BJ (cell line): ENCODE results near the gene CIDEA. TPM values are rescaled to one million over a fixed set of nuclear protein-coding genes. Genes with fewer than 3 reads are reported as not detected.
A peak's percentile ranks its signal among the peaks of the same experiment; 100 is the strongest.

Source experiments
- CTCF ChIA-PET: fragments of 350-600 bp; formaldehyde crosslinking; extraction: SDS; loops from one replicate; lab custom pipeline; 2021; ENCODE audit warnings: antibody characterized with exemption, inconsistent platforms; lab: Yijun Ruan, JAX
- POLR2A ChIA-PET: fragments of 300-600 bp; sonication (Branson Sonifier 250); formaldehyde crosslinking; extraction: SDS; loops from one replicate; lab custom pipeline; 2021; ENCODE audit warnings: antibody characterized with exemption; lab: Charles Lee
- DNase-seq: peaks from one replicate; pipeline ENCODE4 v3.0.0-alpha.2; 2011; ENCODE audit warnings: low read depth
- H3K27me3 ChIP-seq: 2 replicates; pipeline ENCODE4 v1.6.0; 2011; ENCODE audit warnings: low read length; ENCODE audit not compliant: control insufficient read depth, insufficient read depth
- H3K36me3 ChIP-seq: 2 replicates; pipeline ENCODE4 v1.5.1; 2011; ENCODE audit warnings: low read length; ENCODE audit not compliant: control insufficient read depth, insufficient read depth
- H3K4me3 ChIP-seq: 2 replicates; pipeline ENCODE4 v1.5.1; 2011; ENCODE audit warnings: low read depth, mild to moderate bottlenecking, control low read depth, low read length
- CTCF ChIP-seq: IDR thresholded peaks from 2 replicates; pipeline ENCODE4 v1.5.1; 2011; ENCODE audit warnings: low read depth, mild to moderate bottlenecking, control low read depth, inconsistent platforms, low read length, moderate library complexity; ENCODE audit not compliant: insufficient read depth
- polyA plus RNA-seq: library from polyadenylated mRNA; depleted of rRNA; stranded (reverse); fragments of >200 nt; gene quantifications from 2 replicates; pipeline ENCODE4 v1.2.3, GENCODE V29; 2011

Gene CIDEA
- polyA plus RNA-seq, 1 experiment: not detected

GRCh38 chr18:12305930-12306629 lies 51.9 kb downstream of the CIDEA start:
- CTCF ChIA-PET: interaction anchor here (0.8 to 2.7 kb wide), 4 partner anchors 7 to 34 kb away, joined by 4 to 14 read pairs (median 6); no protein-coding TSS in a partner anchor

GRCh38 chr18:12306752-12307700 lies 52.9 kb downstream of the CIDEA start:
- TF ChIP-seq CTCF: peak; percentile 43; the same call in 1 of the 2 replicates
- CTCF ChIA-PET: interaction anchor here (1.0 to 2.7 kb wide), 6 partner anchors 8 to 35 kb away, joined by 3 to 14 read pairs (median 4); no protein-coding TSS in a partner anchor
- POLR2A ChIA-PET: interaction anchor here (0.5 to 1.2 kb wide), 10 partner anchors 8 to 916 kb away, joined by 3 to 13 read pairs (median 4); no protein-coding TSS in a partner anchor
- Histone ChIP-seq H3K36me3 (no peaks in the 10 kb centered on the region), H3K4me3 (peak overlapping the region; percentile 89), H3K27me3 (no peaks in the 10 kb centered on the region)
- no peak for DNase-seq

More at GRCh38 chr18:12305930-12306629, 51.9 kb downstream of the CIDEA start:
- TF ChIP-seq CTCF: no peak
- POLR2A ChIA-PET: no interaction called here
- H3K27me3 ChIP-seq: no peaks in the 10 kb centered on the region
- H3K4me3 ChIP-seq: peak overlapping the region; percentile 89
- DNase-seq: no peak
- no peaks in the 10 kb centered on the region for H3K36me3 ChIP-seq

DNA sequence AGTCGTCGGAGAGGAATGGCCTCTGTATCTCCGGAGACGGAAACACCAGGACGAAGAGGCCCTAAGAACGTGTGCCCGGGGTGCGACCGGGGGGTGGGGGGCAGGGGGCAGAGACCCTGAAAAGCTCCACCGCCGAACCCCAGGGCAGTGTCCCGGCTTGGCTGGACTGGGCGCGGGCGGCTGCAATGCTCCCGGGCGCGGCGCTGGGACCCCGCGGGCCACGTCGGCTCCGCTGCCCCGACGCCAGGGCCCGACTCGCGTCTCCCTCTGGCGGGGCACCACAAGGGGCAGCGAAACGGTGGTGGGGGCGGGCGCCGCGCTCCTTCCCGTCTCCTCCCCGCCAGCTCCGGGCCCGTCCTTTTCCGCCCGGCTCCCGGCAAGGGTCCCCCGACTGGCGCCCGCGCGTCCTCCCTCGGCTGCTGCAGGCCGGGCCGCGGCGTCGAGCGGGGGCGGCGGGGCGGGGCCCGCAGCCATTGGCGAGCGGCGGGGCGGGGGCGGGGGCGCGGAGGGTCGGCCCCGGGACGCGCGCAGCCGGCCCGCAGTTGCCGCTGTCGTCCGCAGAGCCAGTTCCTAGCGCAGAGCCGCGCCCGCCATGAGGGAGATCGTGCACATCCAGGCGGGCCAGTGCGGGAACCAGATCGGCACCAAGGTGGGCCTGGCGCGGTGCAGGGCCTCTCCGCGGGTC lies 53.7 kb downstream of the CIDEA start, which contains the start of gene TUBB6:
Gene TUBB6 (plus strand): TSS at position 541 of the 685 bp plus-strand sequence. CDS start 52 bp downstream, at position 593.
- peak within 1 kb of the TSS; percentile 89 for H3K4me3 ChIP-seq
- no peaks in the 10 kb centered on the region for H3K27me3 ChIP-seq
- DNase-seq: no peak
- H3K36me3 ChIP-seq: peaks cover 2% of the 10 kb centered on the region; the same call in 1 of the 2 replicates
- CTCF ChIA-PET: interaction anchor here (1.0 to 2.7 kb wide), 6 partner anchors 9 to 35 kb away, joined by 3 to 14 read pairs (median 4); no protein-coding TSS in a partner anchor
- POLR2A ChIA-PET: interaction anchor here (0.5 to 1.2 kb wide), 9 partner anchors 9 to 917 kb away, joined by 3 to 13 read pairs (median 4); no protein-coding TSS in a partner anchor
- 0 out of 2 replicates have a peak, but pooled peaks have one; percentile 9 for TF ChIP-seq CTCF

DNA sequence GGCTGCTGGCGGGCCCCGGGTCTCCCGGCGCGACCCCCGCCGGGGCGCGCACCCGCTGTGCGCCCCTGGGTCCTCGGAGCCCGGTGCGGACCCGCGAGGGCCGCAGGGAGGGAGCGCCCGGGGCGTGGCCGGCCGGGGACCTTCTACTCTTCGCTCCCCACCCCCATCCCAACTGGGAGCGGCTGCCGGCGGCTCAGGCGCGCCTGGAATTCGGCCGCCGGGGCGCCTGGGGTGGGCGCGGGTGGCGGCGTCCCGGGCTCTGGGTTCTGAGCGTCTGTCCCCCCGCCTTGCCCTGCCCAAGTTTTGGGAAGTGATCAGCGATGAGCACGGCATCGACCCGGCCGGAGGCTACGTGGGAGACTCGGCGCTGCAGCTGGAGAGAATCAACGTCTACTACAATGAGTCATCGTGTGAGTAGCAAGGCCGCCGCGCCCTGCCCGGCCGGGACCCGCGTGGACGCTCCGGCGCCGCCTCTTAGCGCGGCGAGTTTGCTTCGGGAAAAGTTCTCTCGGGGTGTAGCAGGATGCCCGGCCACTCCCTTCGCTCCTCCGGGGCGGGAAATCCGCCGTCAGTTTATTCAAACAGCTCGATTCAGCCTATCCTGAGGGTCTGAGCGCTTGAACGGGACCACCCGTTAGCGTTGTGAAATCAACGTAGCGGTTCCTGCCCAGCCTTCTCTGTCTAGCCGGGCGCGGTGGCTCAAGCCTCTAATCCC lies 54.4 kb downstream of the CIDEA start:
- ChIA-PET CTCF (interaction anchor here (2.7 kb wide), 1 partner anchor 36 kb away, joined by 14 read pairs; no protein-coding TSS in a partner anchor), POLR2A (interaction anchor here (1.0 to 1.1 kb wide), 2 partner anchors 28 to 30 kb away, joined by 3 to 11 read pairs (median 7); no protein-coding TSS in a partner anchor)
- TF ChIP-seq CTCF: no peak
- peaks cover 2% of the 10 kb centered on the region; the same call in 1 of the 2 replicates for H3K36me3 ChIP-seq
- DNase-seq: peak; percentile 52
- peak overlapping the region; percentile 89 for H3K4me3 ChIP-seq
- H3K27me3 ChIP-seq: no peaks in the 10 kb centered on the region
